ENCODE data around the gene FCGR2B. TPM values are rescaled to one million over a fixed set of nuclear protein-coding genes. Genes with fewer than 3 reads are reported as not detected.
A peak's percentile ranks its signal among the peaks of the same experiment; 100 is the strongest.
"Not testable (repeated sequence)": the region's sequence is repeated elsewhere in the genome, so short reads cannot be mapped to it uniquely, and the experiment has no call there.

The FCGR2B gene
- total RNA-seq, 4 donors from 2014 or later: 4.1 to 12.0 (median 7.7) TPM

DNA sequence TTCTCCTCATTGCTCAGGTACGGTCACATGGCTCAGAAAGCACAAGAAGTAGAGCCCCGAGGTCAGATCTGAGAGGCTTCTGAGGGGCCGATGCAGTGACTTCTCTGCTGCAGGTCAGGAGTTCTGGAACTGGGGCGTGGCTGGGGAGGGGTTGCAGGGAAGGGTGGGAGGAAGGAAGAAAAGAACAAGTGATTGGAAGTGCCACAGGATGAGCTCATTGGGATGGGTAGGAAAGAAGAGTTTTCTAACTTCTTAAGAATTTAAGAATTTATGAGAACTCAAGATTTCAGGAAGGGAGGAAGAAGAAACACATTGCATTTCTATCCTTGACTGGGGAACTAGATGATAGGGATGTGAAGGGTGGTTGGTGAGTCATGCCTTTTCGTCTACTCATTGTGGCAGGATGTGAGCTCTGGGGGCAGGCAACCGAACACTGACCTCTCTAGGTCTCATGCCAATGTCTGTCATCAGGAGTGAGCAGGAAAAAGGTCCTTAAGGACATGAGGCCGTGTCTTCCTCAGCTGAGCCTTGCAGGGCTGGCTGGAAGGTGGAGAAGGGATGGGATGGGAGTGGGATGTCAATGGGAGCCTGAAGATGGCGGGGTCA, 58.9 kb downstream of the FCGR2B start:
- no peak overlapping the region for H3K27ac ChIP-seq
- H3K36me3 ChIP-seq: no peaks in the 10 kb centered on the region
- no peak overlapping the region for H3K4me3 ChIP-seq (replicated peaks in 1 of 3)
- H3K9me3 ChIP-seq: no peaks in the 10 kb centered on the region
- DNase-seq: no peak
- intact Hi-C loops (cut with DNase I): no loop called here
- H3K4me1 ChIP-seq: peaks cover 0 to 5% of the 10 kb centered on the region in 2 donors
- H3K27me3 ChIP-seq: no peaks in the 10 kb centered on the region
- WGBS, 2 donors: 62 to 71% methylated on average over 8 of the region's 8 CpGs
- TF ChIP-seq, protein P1, sequence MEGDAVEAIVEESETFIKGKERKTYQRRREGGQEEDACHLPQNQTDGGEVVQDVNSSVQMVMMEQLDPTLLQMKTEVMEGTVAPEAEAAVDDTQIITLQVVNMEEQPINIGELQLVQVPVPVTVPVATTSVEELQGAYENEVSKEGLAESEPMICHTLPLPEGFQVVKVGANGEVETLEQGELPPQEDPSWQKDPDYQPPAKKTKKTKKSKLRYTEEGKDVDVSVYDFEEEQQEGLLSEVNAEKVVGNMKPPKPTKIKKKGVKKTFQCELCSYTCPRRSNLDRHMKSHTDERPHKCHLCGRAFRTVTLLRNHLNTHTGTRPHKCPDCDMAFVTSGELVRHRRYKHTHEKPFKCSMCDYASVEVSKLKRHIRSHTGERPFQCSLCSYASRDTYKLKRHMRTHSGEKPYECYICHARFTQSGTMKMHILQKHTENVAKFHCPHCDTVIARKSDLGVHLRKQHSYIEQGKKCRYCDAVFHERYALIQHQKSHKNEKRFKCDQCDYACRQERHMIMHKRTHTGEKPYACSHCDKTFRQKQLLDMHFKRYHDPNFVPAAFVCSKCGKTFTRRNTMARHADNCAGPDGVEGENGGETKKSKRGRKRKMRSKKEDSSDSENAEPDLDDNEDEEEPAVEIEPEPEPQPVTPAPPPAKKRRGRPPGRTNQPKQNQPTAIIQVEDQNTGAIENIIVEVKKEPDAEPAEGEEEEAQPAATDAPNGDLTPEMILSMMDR (IDR thresholded peaks at IDR 0.05): no peak
- TF ChIP-seq POLR2A (IDR thresholded peaks at IDR 0.05): no peak

DNA sequence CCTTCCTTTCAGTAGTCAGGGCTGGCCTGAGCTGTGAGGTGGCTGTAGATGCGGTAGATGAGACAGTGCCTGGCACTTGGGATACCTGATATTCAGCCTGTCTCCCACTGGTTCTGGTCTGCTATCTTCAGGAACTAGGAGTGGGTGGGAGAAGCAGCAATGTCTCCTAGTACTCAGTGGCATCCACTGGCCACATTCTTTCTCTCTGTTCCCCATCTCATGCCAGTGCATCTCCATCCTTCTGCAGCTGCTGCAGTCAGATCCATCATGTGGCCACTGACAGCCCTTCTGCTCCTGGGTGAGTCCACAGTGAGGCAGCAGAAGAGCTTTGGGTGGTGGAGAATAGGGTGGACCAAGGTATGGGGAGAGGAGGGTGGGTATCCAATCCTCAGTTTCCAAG, 59.5 kb downstream of the FCGR2B start:
- WGBS, 2 donors: 100% methylated on average over 1 of the region's 1 CpG

DNA sequence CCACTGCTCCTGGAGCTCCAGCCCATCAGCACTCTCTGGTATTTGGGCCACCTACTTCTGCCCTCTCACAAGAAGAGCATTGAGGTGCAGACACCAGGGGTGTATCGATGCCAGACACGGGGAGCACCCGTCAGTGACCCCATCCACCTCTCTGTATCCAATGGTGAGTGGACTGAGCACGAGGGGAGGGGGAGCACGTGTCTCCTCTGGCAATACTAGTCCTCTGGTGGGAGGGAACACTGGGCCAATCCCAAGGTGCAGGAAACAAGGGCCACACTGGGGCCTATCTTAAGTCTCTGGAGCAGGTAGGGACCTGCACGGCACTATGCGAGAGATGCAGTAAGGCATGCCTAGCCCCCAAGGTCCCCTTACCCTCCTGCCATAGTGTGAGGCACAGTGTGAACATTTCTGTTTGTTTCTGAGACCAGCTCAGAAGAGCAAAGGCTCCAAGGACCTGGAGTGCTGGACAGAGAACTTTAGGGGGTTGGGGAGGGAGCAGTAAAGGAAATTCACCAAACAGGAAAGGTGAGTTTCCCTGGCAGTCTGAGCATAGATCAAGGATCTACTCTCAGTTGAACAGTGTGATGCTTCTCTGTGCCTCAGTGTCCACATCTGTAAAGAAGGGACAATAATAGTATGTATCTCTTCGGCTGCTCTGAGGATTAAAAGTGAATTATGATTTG, 60.7 kb downstream of the FCGR2B start:
- no peaks in the 10 kb centered on the region for H3K27me3 ChIP-seq
- no peaks in the 10 kb centered on the region for H3K9me3 ChIP-seq
- TF ChIP-seq, protein P1 (IDR thresholded peaks at IDR 0.05): no peak
- TF ChIP-seq POLR2A (IDR thresholded peaks at IDR 0.05): no peak
- intact Hi-C loops (cut with DNase I): no loop called here
- 67 to 82% methylated on average over 6 to 7 of the region's 8 CpGs for WGBS, 2 donors
- no peak overlapping the region for H3K27ac ChIP-seq
- H3K4me3 ChIP-seq (replicated peaks in 1 of 3): no peak overlapping the region
- H3K4me1 ChIP-seq: peaks cover 3 to 5% of the 10 kb centered on the region in 2 donors
- DNase-seq: no peak
- no peaks in the 10 kb centered on the region for H3K36me3 ChIP-seq

More for the DNA sequence above, 59.5 kb downstream of the FCGR2B start:
- Histone ChIP-seq H3K9me3 (no peaks in the 10 kb centered on the region), H3K27ac (no peak overlapping the region), H3K36me3 (no peaks in the 10 kb centered on the region), H3K4me1 (peaks cover 1 to 5% of the 10 kb centered on the region in 2 donors), H3K4me3 (replicated peaks in 1 of 3) (no peak overlapping the region), H3K27me3 (no peaks in the 10 kb centered on the region)
- no peak for TF ChIP-seq POLR2A (IDR thresholded peaks at IDR 0.05)
- TF ChIP-seq, protein P1 (IDR thresholded peaks at IDR 0.05): no peak
- intact Hi-C loops (cut with DNase I): no loop called here
- no peak for DNase-seq

DNA sequence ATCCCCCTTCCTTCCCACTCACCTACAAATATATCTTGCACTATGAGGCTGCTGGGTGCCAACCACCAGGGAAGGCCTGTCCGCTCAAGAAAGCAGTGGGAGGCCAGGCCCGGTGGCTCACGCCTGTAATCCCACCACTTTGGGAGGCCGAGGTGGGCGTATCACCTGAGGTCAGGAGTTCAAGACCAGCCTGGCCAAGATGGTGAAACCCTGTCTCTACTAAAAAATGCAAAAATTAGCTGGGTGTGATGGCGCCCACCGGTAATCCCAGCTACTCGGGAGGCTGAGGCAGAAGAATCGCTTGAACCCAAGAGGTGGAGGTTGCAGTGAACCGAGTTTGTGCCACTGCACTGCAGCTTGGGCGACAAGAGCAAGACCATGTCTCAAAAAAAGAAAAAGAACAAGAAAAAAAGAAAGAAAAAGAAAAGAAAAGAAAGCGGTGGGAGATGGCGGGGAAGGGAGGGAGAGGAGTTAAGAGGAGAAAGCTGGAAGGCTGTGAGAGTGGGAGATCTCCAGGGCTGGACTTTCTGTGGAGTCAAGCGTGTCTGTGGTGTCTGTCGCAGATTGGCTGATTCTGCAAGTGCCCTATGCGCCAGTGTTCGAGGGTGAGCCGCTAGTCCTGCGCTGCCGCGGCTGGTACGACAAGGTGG, 62.4 kb downstream of the FCGR2B start:
- H3K4me1 ChIP-seq; H3K27ac ChIP-seq; intact Hi-C loops (cut with DNase I); H3K9me3 ChIP-seq; H3K27me3 ChIP-seq; H3K36me3 ChIP-seq; DNase-seq: not testable (repeated sequence)
- WGBS, 2 donors: 43% methylated on average over 21 to 22 of the region's 22 CpGs
- H3K4me3 ChIP-seq (replicated peaks in 1 of 3): peak overlapping the region; percentile 5 to 73 (median 69)

DNA sequence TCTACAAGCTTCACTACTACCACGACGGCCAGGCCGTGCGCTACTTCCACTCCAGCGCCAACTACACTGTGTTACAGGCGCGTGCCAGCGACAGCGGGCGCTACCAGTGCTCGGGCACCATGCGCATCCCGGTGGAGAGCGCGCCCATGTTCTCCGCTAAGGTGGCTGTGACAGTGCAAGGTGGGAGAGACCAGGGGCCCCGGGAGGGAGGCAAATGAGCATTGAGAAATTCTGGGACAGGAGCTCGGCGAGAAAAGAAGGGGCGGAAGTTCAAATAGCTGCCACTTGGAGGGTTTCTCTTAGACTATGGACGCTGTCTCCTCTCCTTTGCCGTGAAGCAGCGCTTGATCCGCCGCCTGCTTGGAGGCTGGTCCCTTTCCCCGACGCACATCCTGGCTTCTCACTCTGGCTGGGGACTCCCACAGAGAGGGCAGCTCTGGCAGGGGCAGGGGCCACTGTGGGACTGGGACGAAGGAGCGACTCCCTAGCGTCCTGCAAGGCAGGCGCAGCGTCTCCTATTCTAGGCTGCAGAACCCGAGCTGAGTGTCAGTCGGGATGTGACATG, 63.0 kb downstream of the FCGR2B start:
- peak overlapping the region; percentile 5 to 73 (median 69) for H3K4me3 ChIP-seq (replicated peaks in 1 of 3)
- H3K27me3 ChIP-seq: no peaks in the 10 kb centered on the region
- TF ChIP-seq, protein P1 (IDR thresholded peaks at IDR 0.05): peak in 3 of 6 experiments; percentile 11 to 25 (median 20)
- TF ChIP-seq POLR2A (IDR thresholded peaks at IDR 0.05): no peak
- peaks cover 3 to 5% of the 10 kb centered on the region in 2 donors for H3K4me1 ChIP-seq
- no peaks in the 10 kb centered on the region for H3K9me3 ChIP-seq
- H3K27ac ChIP-seq: peak overlapping the region in 2 of 3 donors; percentile 72 to 87
- intact Hi-C loops (cut with DNase I): no loop called here
- peak; percentile 43 to 51 for DNase-seq
- H3K36me3 ChIP-seq: no peaks in the 10 kb centered on the region
- WGBS, 2 donors: 0 to 1% methylated on average over 27 to 32 of the region's 34 CpGs

Measured in thyroid gland (tissue), 4 donors.